Colonic mucosa (tissue), 4 donors: ENCODE measurements around the gene HSPA4. TPM values are rescaled to one million over a fixed set of nuclear protein-coding genes. Genes with fewer than 3 reads are reported as not detected.
A peak's percentile ranks its signal among the peaks of the same experiment; 100 is the strongest.

Experiments used
- DNase-seq: peaks from one replicate; pipeline ENCODE4 v3.0.0-alpha.2; 2020
- H3K27ac ChIP-seq: fragments of 200-600 bp; one replicate; pipeline ENCODE4 v1.8.0; 2021
- H3K27me3 ChIP-seq: fragments of 200-600 bp; one replicate; pipeline ENCODE4 v1.8.0; 2021
- H3K36me3 ChIP-seq: fragments of 200-600 bp; one replicate; pipeline ENCODE4 v1.8.0; 2021
- H3K4me1 ChIP-seq: fragments of 200-600 bp; one replicate; pipeline ENCODE4 v1.8.0; 2021; ENCODE audit warnings: mild to moderate bottlenecking
- H3K4me3 ChIP-seq: fragments of 200-600 bp; one replicate; pipeline ENCODE4 v1.8.0; 2021
- H3K9ac ChIP-seq, 2 donors: one replicate each; pipeline ENCODE4 v1.7.0; 2013; ENCODE audit warnings: control low read depth in 2 of 2, low read depth in 2 of 2, low read length in 2 of 2
- H3K9me3 ChIP-seq: fragments of 200-600 bp; one replicate; pipeline ENCODE4 v1.8.0; 2021
- intact Hi-C: fragments of 100-400 bp; cut with DNase I; formaldehyde crosslinking; loops from one replicate; pipeline ENCODE4 v1.14.1; 2022
- total RNA-seq, 2 donors: library from RNA; stranded (reverse); fragmentation: NEBNext Ultra II Directional in 1 of 2; extraction: Animal tissue kit (Norgen Biotek cat#: 25700) in 1 of 2; gene quantifications; one replicate each; pipeline ENCODE4 v1.2.1, GENCODE V29; 2021
- TF ChIP-seq, protein P1 (sequence below): fragments of 200-600 bp; IDR thresholded peaks from one replicate; pipeline ENCODE4 v1.8.0; 2022; ENCODE audit warnings: antibody characterized with exemption, mild to moderate bottlenecking
- donor health status: healthy.
- donor health status: DM: no; HTN: no; CAD: no.
- donor health status: DM: no; HTN: no; CAD: no.

The HSPA4 gene
- total RNA-seq, 2 donors from 2014 or later, result 91.2 to 132 TPM

DNA sequence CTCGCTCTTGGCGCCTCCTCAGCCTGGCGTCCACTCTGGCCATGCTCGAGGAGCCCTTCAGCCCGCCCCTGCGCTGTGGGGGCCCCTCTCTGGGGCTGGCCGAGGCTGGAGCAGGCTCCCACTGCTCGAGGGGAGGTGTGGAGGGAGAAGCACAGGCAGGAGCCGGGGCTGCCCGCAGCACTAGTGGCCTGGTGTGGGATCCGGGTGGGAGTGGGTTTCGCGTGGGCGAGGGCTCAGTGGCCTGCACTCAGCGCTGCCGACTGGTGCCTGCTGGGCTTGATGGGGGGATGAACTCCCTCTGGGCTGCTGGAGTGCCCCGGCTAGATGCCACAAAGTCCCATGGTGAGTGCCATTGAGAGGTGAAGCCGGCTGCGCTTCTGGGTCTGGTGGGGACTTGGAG is 4.4 kb upstream of the HSPA4 start:
- no peak for DNase-seq
- no peaks in the 10 kb centered on the region for H3K9me3 ChIP-seq
- intact Hi-C loops, result no loop called here
- TF ChIP-seq, protein P1, sequence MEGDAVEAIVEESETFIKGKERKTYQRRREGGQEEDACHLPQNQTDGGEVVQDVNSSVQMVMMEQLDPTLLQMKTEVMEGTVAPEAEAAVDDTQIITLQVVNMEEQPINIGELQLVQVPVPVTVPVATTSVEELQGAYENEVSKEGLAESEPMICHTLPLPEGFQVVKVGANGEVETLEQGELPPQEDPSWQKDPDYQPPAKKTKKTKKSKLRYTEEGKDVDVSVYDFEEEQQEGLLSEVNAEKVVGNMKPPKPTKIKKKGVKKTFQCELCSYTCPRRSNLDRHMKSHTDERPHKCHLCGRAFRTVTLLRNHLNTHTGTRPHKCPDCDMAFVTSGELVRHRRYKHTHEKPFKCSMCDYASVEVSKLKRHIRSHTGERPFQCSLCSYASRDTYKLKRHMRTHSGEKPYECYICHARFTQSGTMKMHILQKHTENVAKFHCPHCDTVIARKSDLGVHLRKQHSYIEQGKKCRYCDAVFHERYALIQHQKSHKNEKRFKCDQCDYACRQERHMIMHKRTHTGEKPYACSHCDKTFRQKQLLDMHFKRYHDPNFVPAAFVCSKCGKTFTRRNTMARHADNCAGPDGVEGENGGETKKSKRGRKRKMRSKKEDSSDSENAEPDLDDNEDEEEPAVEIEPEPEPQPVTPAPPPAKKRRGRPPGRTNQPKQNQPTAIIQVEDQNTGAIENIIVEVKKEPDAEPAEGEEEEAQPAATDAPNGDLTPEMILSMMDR, result no peak
- no peaks in the 10 kb centered on the region for H3K27me3 ChIP-seq
- no peak overlapping the region for H3K9ac ChIP-seq
- no peaks in the 10 kb centered on the region for H3K4me1 ChIP-seq
- H3K4me3 ChIP-seq, result no peak overlapping the region
- no peaks in the 10 kb centered on the region for H3K36me3 ChIP-seq
- no peak overlapping the region for H3K27ac ChIP-seq

DNA sequence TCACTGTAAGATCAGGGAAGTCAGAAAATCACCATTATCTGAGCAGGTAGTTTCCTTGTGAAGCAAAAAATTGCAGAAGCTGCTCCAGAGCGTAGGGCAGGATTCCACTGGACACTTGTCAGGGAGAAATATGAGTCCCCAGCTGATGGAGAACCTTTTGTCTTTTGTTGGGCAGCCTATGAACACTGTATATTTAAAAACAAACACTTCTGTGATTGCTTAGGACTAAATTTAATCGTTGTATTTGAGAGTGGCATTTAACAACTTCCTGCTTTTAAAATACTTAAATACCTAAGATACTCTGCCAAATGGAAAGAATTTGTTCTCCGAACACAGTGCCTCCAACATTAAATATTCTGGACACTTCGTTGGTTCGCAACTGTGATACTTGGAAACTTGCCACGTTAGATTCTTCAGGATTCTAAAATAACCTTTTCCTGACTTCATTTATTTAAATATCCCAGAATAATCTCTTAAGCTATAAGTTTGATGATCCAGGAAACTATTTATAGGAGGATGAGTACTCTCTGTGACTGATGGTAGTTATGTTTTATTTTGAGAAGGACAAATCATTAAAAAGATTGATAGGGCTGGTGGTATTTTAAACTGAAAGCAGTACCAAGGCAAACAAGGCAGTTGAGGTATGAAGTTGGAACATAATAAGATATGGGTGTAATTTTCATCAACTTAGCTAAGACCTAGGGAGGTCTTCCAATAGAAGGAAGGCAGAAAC is 2.7 kb upstream of the HSPA4 start:
- Histone ChIP-seq H3K27me3 (no peaks in the 10 kb centered on the region), H3K9me3 (no peaks in the 10 kb centered on the region), H3K4me1 (no peaks in the 10 kb centered on the region), H3K4me3 (no peak overlapping the region), H3K36me3 (no peaks in the 10 kb centered on the region), H3K9ac (no peak overlapping the region), H3K27ac (peak overlapping the region; percentile 39)
- intact Hi-C loops, result no loop called here
- TF ChIP-seq, protein P1, result no peak
- no peak for DNase-seq

DNA sequence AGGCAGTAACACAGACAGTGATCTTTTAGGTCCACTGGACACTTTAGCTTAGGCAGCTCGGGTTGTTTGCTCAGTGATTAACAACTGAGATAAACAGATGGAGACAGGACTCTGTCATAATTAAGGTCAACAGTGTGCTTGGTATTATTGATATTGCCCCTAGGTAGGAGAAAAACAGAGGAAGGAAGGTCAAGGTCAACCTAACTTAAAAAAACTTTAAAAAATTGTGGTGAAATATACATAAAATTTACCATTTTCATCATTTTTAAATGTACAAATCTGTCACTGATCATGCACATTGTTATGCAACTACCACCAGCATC is 2.1 kb upstream of the HSPA4 start:
- no peak for DNase-seq
- Histone ChIP-seq H3K9ac (no peak overlapping the region), H3K4me1 (no peaks in the 10 kb centered on the region), H3K27ac (peak overlapping the region; percentile 39), H3K9me3 (no peaks in the 10 kb centered on the region), H3K36me3 (no peaks in the 10 kb centered on the region), H3K27me3 (no peaks in the 10 kb centered on the region), H3K4me3 (no peak overlapping the region)
- TF ChIP-seq, protein P1, result no peak
- intact Hi-C loops, result loop anchor here (5.0 kb wide), 1 partner anchor 87 kb away; the partner anchor contains the start of gene AFF4

DNA sequence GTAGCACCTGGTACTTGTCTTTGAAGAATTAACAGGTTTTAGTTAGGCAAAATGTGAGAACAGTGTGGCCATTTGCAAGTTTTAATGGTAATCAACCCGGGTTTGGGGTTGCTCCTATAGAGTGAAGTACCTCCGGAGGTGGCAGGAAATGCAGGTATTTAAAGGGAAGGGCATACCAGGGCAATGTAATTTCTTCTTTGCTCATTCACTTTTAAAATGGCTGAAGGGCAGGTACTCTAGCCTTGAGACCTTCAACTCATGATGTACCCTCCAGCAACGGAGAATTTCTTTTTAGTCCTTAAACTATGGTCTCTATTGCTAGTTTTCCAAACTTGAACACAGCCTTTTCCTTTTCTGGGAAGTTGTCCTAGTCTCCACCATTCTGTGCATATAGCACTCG is 1.3 kb upstream of the HSPA4 start:
- intact Hi-C loops, result loop anchor here (5.0 kb wide), 1 partner anchor 88 kb away; the partner anchor contains the start of gene AFF4
- H3K27ac ChIP-seq, result peak overlapping the region; percentile 99
- H3K4me3 ChIP-seq, result peak overlapping the region; percentile 76
- no peaks in the 10 kb centered on the region for H3K27me3 ChIP-seq
- H3K9me3 ChIP-seq, result no peaks in the 10 kb centered on the region
- H3K4me1 ChIP-seq, result no peaks in the 10 kb centered on the region
- DNase-seq, result no peak
- peak overlapping the region in 1 of 2 donors; percentile 96 for H3K9ac ChIP-seq
- no peaks in the 10 kb centered on the region for H3K36me3 ChIP-seq
- TF ChIP-seq, protein P1, result no peak

DNA sequence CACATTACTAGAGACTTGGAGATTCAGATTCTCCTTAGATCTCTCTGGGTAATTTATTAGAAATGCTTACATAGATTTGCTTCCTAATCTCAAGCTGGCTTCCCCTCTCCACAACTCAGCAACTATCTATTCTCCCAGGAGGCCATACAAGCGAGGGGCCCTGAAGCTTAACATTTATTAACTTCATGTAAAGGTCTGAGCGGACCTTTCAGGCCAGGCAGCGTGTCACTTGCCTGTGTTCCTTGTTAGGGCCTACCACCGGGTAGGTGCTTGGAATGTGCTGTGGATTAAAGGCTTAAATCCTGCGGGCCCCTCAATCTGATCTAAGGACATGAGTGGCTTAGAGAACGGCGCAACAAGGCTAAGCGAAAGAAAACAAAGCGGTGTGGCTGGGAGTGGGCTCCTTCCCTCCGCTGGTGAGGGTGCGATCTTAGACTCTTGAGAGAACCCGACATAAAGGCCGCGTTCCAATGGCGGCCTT is 712 bp upstream of the HSPA4 start:
- TF ChIP-seq, protein P1, result no peak

More for the DNA sequence above, 712 bp upstream of the HSPA4 start:
- intact Hi-C loops, result loop anchor here (5.0 kb wide), 1 partner anchor 89 kb away; the partner anchor contains the start of gene AFF4
- Histone ChIP-seq H3K9me3 (no peaks in the 10 kb centered on the region), H3K4me3 (peak overlapping the region; percentile 76), H3K9ac (peak overlapping the region; percentile 94 to 96), H3K36me3 (no peaks in the 10 kb centered on the region), H3K27ac (peak overlapping the region; percentile 99), H3K4me1 (no peaks in the 10 kb centered on the region), H3K27me3 (no peaks in the 10 kb centered on the region)
- DNase-seq, result no peak
